HepG2 (cell line): ENCODE measurements around the gene PERCC1. TPM values are rescaled to one million over a fixed set of nuclear protein-coding genes. Genes with fewer than 3 reads are reported as not detected.

Source experiments
- KLF15 ChIP-seq: sonication (generic); formaldehyde crosslinking; IDR thresholded peaks from 2 replicates; pipeline ENCODE4 v1.8.1; 2023; ENCODE audit warnings: borderline replicate concordance, mild to moderate bottlenecking, inconsistent platforms, missing genetic modification reagents, mixed read lengths
- NONO ChIP-seq, 2 experiments: fragments of 450-650 bp in 1 of 2; sonication (generic) in 1 of 2; formaldehyde crosslinking in 1 of 2; IDR thresholded peaks in 1 of 2; conservative IDR thresholded peaks in 1 of 2; 2 replicates each; pipeline versions ENCODE4 v1.6.1 to v1.8.0; 2017 to 2022; ENCODE audit warnings: mild to moderate bottlenecking in 1 of 2, missing genetic modification reagents in 1 of 2, moderate library complexity in 1 of 2
- NPAS2 ChIP-seq: sonication (generic); formaldehyde crosslinking; IDR thresholded peaks from 2 replicates; pipeline ENCODE4 v1.8.0; 2022; ENCODE audit warnings: mild to moderate bottlenecking, missing genetic modification reagents, borderline replicate concordance
- RBFOX2 ChIP-seq: fragments of 200-400 bp; formaldehyde crosslinking; IDR thresholded peaks from 2 replicates; pipeline ENCODE4 v1.6.1; 2017; ENCODE audit warnings: low read depth, mild to moderate bottlenecking, low read length
- REL ChIP-seq: sonication (generic); formaldehyde crosslinking; conservative IDR thresholded peaks from 2 replicates; pipeline ENCODE4 v1.8.0; 2022; ENCODE audit warnings: mild to moderate bottlenecking, missing genetic modification reagents, moderate library complexity
- RERE ChIP-seq: IDR thresholded peaks from 2 replicates; pipeline ENCODE4 v1.6.1; 2016; ENCODE audit warnings: low read depth, missing genetic modification reagents, missing compliant biosample characterization
- SPEN ChIP-seq: sonication (generic); formaldehyde crosslinking; IDR thresholded peaks from 2 replicates; pipeline ENCODE4 v1.5.1; 2020; ENCODE audit warnings: low read depth, mild to moderate bottlenecking, missing genetic modification reagents
- TARDBP ChIP-seq: sonication (generic); formaldehyde crosslinking; IDR thresholded peaks from 2 replicates; pipeline ENCODE4 v1.8.0; 2022; ENCODE audit warnings: mild to moderate bottlenecking, missing genetic modification reagents
- TBX3 ChIP-seq: fragments of 450-650 bp; IDR thresholded peaks from 2 replicates; pipeline ENCODE4 v1.6.1; 2017; ENCODE audit warnings: antibody characterized with exemption, mild to moderate bottlenecking, inconsistent platforms, borderline replicate concordance
- THAP11 ChIP-seq: IDR thresholded peaks from 2 replicates; pipeline ENCODE4 v1.6.1; 2016; ENCODE audit warnings: missing biosample characterization, missing genetic modification reagents
- USF2 ChIP-seq, 2 experiments: sonication (generic) in 1 of 2; formaldehyde crosslinking in 1 of 2; IDR thresholded peaks; 2 replicates each; pipeline versions ENCODE4 v1.5.1 to v1.6.1; 2011 to 2020; ENCODE audit warnings: borderline replicate concordance in 1 of 2, low read depth in 1 of 2, low read length in 1 of 2, mild to moderate bottlenecking in 1 of 2, missing genetic modification reagents in 1 of 2, moderate library complexity in 1 of 2
- ZHX1 ChIP-seq: sonication (generic); formaldehyde crosslinking; IDR thresholded peaks from 2 replicates; pipeline ENCODE4 v1.8.1; 2022; ENCODE audit warnings: low read depth, mild to moderate bottlenecking, missing genetic modification reagents
- ZIK1 ChIP-seq: sonication (generic); formaldehyde crosslinking; IDR thresholded peaks from 2 replicates; pipeline ENCODE4 v1.5.0; 2020; ENCODE audit warnings: mild to moderate bottlenecking, low read depth, missing genetic modification reagents, borderline replicate concordance
- ZNF354B ChIP-seq: sonication (generic); formaldehyde crosslinking; IDR thresholded peaks from 2 replicates; pipeline ENCODE4 v1.8.0; 2022; ENCODE audit warnings: mild to moderate bottlenecking, missing genetic modification reagents
- ZNF512 ChIP-seq: sonication (generic); formaldehyde crosslinking; IDR thresholded peaks from 2 replicates; pipeline ENCODE4 v1.4.0; 2020; ENCODE audit warnings: mild to moderate bottlenecking, missing genetic modification reagents
- polyA plus RNA-seq, 8 experiments: library from polyadenylated mRNA; depleted of rRNA in 3 of 8; stranded (reverse) in 7 of 8; unstranded in 1 of 8; fragments of >200 nt; fragmentation: Illumina TruSeq in 4 of 8; extraction: Trizol in 4 of 8; gene quantifications; 2 replicates each; pipeline versions ENCODE4 v1.2.1 to v1.2.3, GENCODE V29; 2011 to 2016; ENCODE audit warnings: low read depth in 4 of 8, missing spikeins in 1 of 8, mixed read lengths in 1 of 8; ENCODE audit not compliant: insufficient read depth in 1 of 8
- total RNA-seq, 5 experiments: library from RNA; depleted of rRNA; stranded (reverse); fragments of >200 nt; fragmentation: Illumina TruSeq; extraction: Trizol; gene quantifications; 2 replicates each; pipeline ENCODE4 v1.2.3, GENCODE V29; 2016; ENCODE audit warnings: low read depth in 1 of 5

PERCC1 gene
- total and polyA plus RNA-seq, 2 of the 13 experiments (the other 11 are each of a cell fraction or from before 2014, with no cell fraction given), result 0.15 TPM; not detected in 1

GRCh38 chr16:1408171-1408837, 22.6 kb upstream of the PERCC1 start (continued):
- TF ChIP-seq NONO (IDR thresholded peaks at IDR 0.05), result no peak
- peak; percentile 80 for TF ChIP-seq NONO (CRISPR knock-in tag; conservative IDR thresholded peaks at IDR 0.05)
- peak; percentile 74 for TF ChIP-seq USF2 (IDR thresholded peaks at IDR 0.05; ENCODE audit: low read depth, low read length)
- peak; percentile 95; the same call in 1 of the 2 replicates for TF ChIP-seq USF2 (CRISPR knock-in tag; IDR thresholded peaks at IDR 0.05; ENCODE audit: borderline replicate concordance)
- 0 out of 2 replicates have a peak, but pooled peaks have one; percentile 8 for TF ChIP-seq ZHX1
- TF ChIP-seq KLF15 (CRISPR knock-in tag), result peak; percentile 28; the same call in 1 of the 2 replicates
- TF ChIP-seq TARDBP, result no peak
- no peak for TF ChIP-seq NPAS2 (CRISPR knock-in tag)
- TF ChIP-seq RBFOX2, result peak; percentile 72
- TF ChIP-seq SPEN (CRISPR knock-in tag), result peak; percentile 100
- no peak for TF ChIP-seq RERE
- no peak for TF ChIP-seq ZIK1 (CRISPR knock-in tag)
- TF ChIP-seq ZNF354B (CRISPR knock-in tag), result no peak
- TF ChIP-seq THAP11 (CRISPR knock-in tag), result peak; percentile 67
- TF ChIP-seq TBX3, result no peak
- TF ChIP-seq REL, result no peak
- TF ChIP-seq ZNF512 (CRISPR knock-in tag), result no peak
